Naive thymus-derived CD4-positive, alpha-beta T cell (primary cell): ENCODE data around the gene TENM4. TPM values are rescaled to one million over a fixed set of nuclear protein-coding genes. Genes with fewer than 3 reads are reported as not detected.

Experiments used
- ATAC-seq: fragments of 150-1000 bp; cut with Tn5 transposase; 2 replicates; pipeline ENCODE4 v1.10.0; 2021; ENCODE audit warnings: mild to moderate bottlenecking, moderate library complexity
- CTCF ChIA-PET: fragments of 350-600 bp; sonication (Branson Sonifier 250); formaldehyde crosslinking; loops from one replicate; lab custom pipeline; 2021; ENCODE audit warnings: antibody characterized with exemption; lab: Charles Lee
- POLR2A ChIA-PET: fragments of 350-600 bp; sonication (Branson Sonifier 250); formaldehyde crosslinking; loops from one replicate; lab custom pipeline; 2021; ENCODE audit warnings: antibody characterized with exemption, inconsistent platforms; lab: Charles Lee
- DNase-seq, 9 donors: peaks; one replicate each; pipeline versions ENCODE4 v3.0.0 to v3.0.0-alpha.2; 2020 to 2022; ENCODE audit warnings: mixed read lengths in 1 of 9
- H3K27ac ChIP-seq: one replicate; pipeline ENCODE4 v1.7.0; 2013; ENCODE audit warnings: mild to moderate bottlenecking, low read depth, low read length, moderate library complexity
- H3K27me3 ChIP-seq, 2 donors: one replicate each; pipeline ENCODE4 v1.7.0; 2013; ENCODE audit warnings: low read length in 2 of 2, mild to moderate bottlenecking in 2 of 2, moderate library complexity in 2 of 2; ENCODE audit not compliant: control insufficient read depth in 2 of 2, insufficient read depth in 2 of 2
- H3K36me3 ChIP-seq, 3 experiments: 1 replicate in 2 of 3; 2 replicates in 1 of 3; pipeline ENCODE4 v1.7.0; 2013; ENCODE audit warnings: low read length in 3 of 3, mild to moderate bottlenecking in 3 of 3, moderate library complexity in 1 of 3; ENCODE audit not compliant: insufficient read depth in 3 of 3, control insufficient read depth in 2 of 3
- H3K4me1 ChIP-seq, 2 donors: one replicate each; pipeline ENCODE4 v1.7.0; 2013; ENCODE audit warnings: low read length in 2 of 2, mild to moderate bottlenecking in 2 of 2, moderate library complexity in 1 of 2; ENCODE audit not compliant: control insufficient read depth in 2 of 2, insufficient read depth in 2 of 2
- H3K4me3 ChIP-seq: 2 replicates; pipeline ENCODE4 v1.7.0; 2013; ENCODE audit warnings: mild to moderate bottlenecking, low read length
- H3K9me3 ChIP-seq, 3 experiments: 1 replicate in 2 of 3; 2 replicates in 1 of 3; pipeline ENCODE4 v1.7.0; 2013; ENCODE audit warnings: low read length in 3 of 3; ENCODE audit not compliant: control insufficient read depth in 2 of 3
- H3K27ac Mint-ChIP-seq, 9 donors: one replicate each; pipeline ENCODE4 v1.8.0; 2020 to 2022; ENCODE audit warnings: mixed read lengths in 9 of 9, mild to moderate bottlenecking in 8 of 9, moderate library complexity in 5 of 9, inconsistent platforms in 2 of 9
- H3K27me3 Mint-ChIP-seq, 5 donors: one replicate each; pipeline ENCODE4 v1.8.0; 2021 to 2022; ENCODE audit warnings: mixed read lengths in 5 of 5, mild to moderate bottlenecking in 1 of 5
- H3K36me3 Mint-ChIP-seq, 5 donors: one replicate each; pipeline ENCODE4 v1.8.0; 2020 to 2022; ENCODE audit warnings: mixed read lengths in 5 of 5, mild to moderate bottlenecking in 3 of 5, inconsistent platforms in 1 of 5
- H3K4me1 Mint-ChIP-seq, 7 donors: one replicate each; pipeline ENCODE4 v1.8.0; 2020 to 2022; ENCODE audit warnings: mixed read lengths in 7 of 7, mild to moderate bottlenecking in 3 of 7, inconsistent platforms in 1 of 7
- H3K4me3 Mint-ChIP-seq, 10 donors: one replicate each; pipeline ENCODE4 v1.8.0; 2020 to 2022; ENCODE audit warnings: mild to moderate bottlenecking in 10 of 10, mixed read lengths in 10 of 10, moderate library complexity in 6 of 10, inconsistent platforms in 2 of 10
- H3K9me3 Mint-ChIP-seq, 11 donors: one replicate each; pipeline ENCODE4 v1.8.0; 2020 to 2022; ENCODE audit warnings: mixed read lengths in 11 of 11, mild to moderate bottlenecking in 4 of 11, inconsistent platforms in 1 of 11, moderate library complexity in 1 of 11
- intact Hi-C, 2 donors: fragments of 100-400 bp; cut with micrococcal nuclease; formaldehyde crosslinking; loops; one replicate each; pipeline ENCODE4 v1.15.1; 2023
- polyA plus RNA-seq, 2 donors: library from polyadenylated mRNA; unstranded; fragments of 300-500 nt; fragmentation: Illumina TruSeq; gene quantifications; one replicate each; pipeline ENCODE4 v1.2.3, GENCODE V29; 2021
- total RNA-seq, 6 experiments: library from RNA in 5 of 6; stranded (reverse) in 5 of 6; gene quantifications; 1 replicate in 5 of 6; 2 replicates in 1 of 6; pipeline ENCODE4 v1.2.3 and lab custom pipeline; 2021 to 2026

TENM4 gene
- total and polyA plus RNA-seq, 7 experiments from 2014 or later: 0.32 to 0.47 TPM; not detected in 5

- ATAC-seq: no peak
- Mint-ChIP-seq H3K4me3 (no peak overlapping the region), H3K9me3 (peaks cover 0 to 13% (median 0%) of the 10 kb centered on the region in 11 donors), H3K4me1 (no peaks in the 10 kb centered on the region), H3K27ac (no peak overlapping the region), H3K36me3 (peaks cover 0 to 4% (median 0%) of the 10 kb centered on the region in 5 donors), H3K27me3 (peaks cover 0 to 15% (median 7%) of the 10 kb centered on the region in 5 donors)
- Histone ChIP-seq H3K9me3 (no peaks in the 10 kb centered on the region), H3K4me1 (no peaks in the 10 kb centered on the region), H3K36me3 (no peaks in the 10 kb centered on the region), H3K4me3 (no peak overlapping the region), H3K27me3 (no peaks in the 10 kb centered on the region), H3K27ac (no peak overlapping the region)
- ChIA-PET POLR2A (no interaction called here), CTCF (no interaction called here)
- no peak for DNase-seq
- intact Hi-C loops: no loop called here
Observed at GRCh38 chr11:79374727-79375126, 66.1 kb downstream of the TENM4 start.

GRCh38 chr11:79371724-79372123 is 69.1 kb downstream of the TENM4 start:
- Mint-ChIP-seq H3K9me3 (peaks cover 0 to 13% (median 0%) of the 10 kb centered on the region in 11 donors), H3K27ac (no peak overlapping the region)
- H3K4me3 ChIP-seq: no peak overlapping the region

GRCh38 chr11:79371152-79371551 is 69.7 kb downstream of the TENM4 start:
- ATAC-seq: no peak
- Histone ChIP-seq H3K36me3 (no peaks in the 10 kb centered on the region), H3K27me3 (no peaks in the 10 kb centered on the region), H3K4me3 (no peak overlapping the region), H3K9me3 (no peaks in the 10 kb centered on the region), H3K4me1 (no peaks in the 10 kb centered on the region), H3K27ac (no peak overlapping the region)
- intact Hi-C loops: no loop called here
- CTCF ChIA-PET: no interaction called here
- Mint-ChIP-seq H3K9me3 (peaks cover 0 to 13% (median 0%) of the 10 kb centered on the region in 11 donors), H3K36me3 (peaks cover 0 to 4% (median 0%) of the 10 kb centered on the region in 5 donors), H3K27me3 (peaks cover 0 to 17% (median 9%) of the 10 kb centered on the region in 5 donors), H3K27ac (no peak overlapping the region), H3K4me1 (no peaks in the 10 kb centered on the region), H3K4me3 (no peak overlapping the region)
- POLR2A ChIA-PET: no interaction called here
- DNase-seq: no peak

More at GRCh38 chr11:79371724-79372123, 69.1 kb downstream of the TENM4 start:
- Histone ChIP-seq H3K4me1 (no peaks in the 10 kb centered on the region), H3K27me3 (no peaks in the 10 kb centered on the region), H3K27ac (no peak overlapping the region), H3K36me3 (no peaks in the 10 kb centered on the region), H3K9me3 (no peaks in the 10 kb centered on the region)
- ATAC-seq: no peak
- Mint-ChIP-seq H3K27me3 (peaks cover 0 to 17% (median 11%) of the 10 kb centered on the region in 5 donors), H3K36me3 (peaks cover 0 to 4% (median 0%) of the 10 kb centered on the region in 5 donors), H3K4me1 (no peaks in the 10 kb centered on the region), H3K4me3 (no peak overlapping the region)
- CTCF ChIA-PET: no interaction called here
- no peak for DNase-seq
- POLR2A ChIA-PET: no interaction called here
- intact Hi-C loops: no loop called here

- POLR2A ChIA-PET: no interaction called here
- Histone ChIP-seq H3K27me3 (no peaks in the 10 kb centered on the region), H3K36me3 (no peaks in the 10 kb centered on the region), H3K4me3 (no peak overlapping the region), H3K9me3 (no peaks in the 10 kb centered on the region), H3K27ac (no peak overlapping the region), H3K4me1 (no peaks in the 10 kb centered on the region)
- no peak overlapping the region for H3K4me3 Mint-ChIP-seq
- no peak for ATAC-seq
- DNase-seq: no peak
- H3K27me3 Mint-ChIP-seq: peaks cover 0 to 17% (median 9%) of the 10 kb centered on the region in 5 donors
- CTCF ChIA-PET: no interaction called here
- H3K27ac Mint-ChIP-seq: no peak overlapping the region
- H3K36me3 Mint-ChIP-seq: peaks cover 0 to 4% (median 0%) of the 10 kb centered on the region in 5 donors
- H3K9me3 Mint-ChIP-seq: peaks cover 0 to 13% (median 0%) of the 10 kb centered on the region in 11 donors
- intact Hi-C loops: no loop called here
- no peaks in the 10 kb centered on the region for H3K4me1 Mint-ChIP-seq
Observed at GRCh38 chr11:79369055-79369454, 71.8 kb downstream of the TENM4 start.

GRCh38 chr11:79367844-79368243 is 73.0 kb downstream of the TENM4 start:
- Mint-ChIP-seq H3K36me3 (peaks cover 0 to under 1% (median 0%) of the 10 kb centered on the region in 5 donors), H3K27me3 (peaks cover 0 to 21% (median 7%) of the 10 kb centered on the region in 5 donors), H3K4me3 (no peak overlapping the region), H3K9me3 (peaks cover 0 to 8% (median 0%) of the 10 kb centered on the region in 11 donors), H3K27ac (no peak overlapping the region), H3K4me1 (no peaks in the 10 kb centered on the region)
- ATAC-seq: no peak
- H3K36me3 ChIP-seq: no peaks in the 10 kb centered on the region
- H3K9me3 ChIP-seq: no peaks in the 10 kb centered on the region
- intact Hi-C loops: no loop called here
- H3K4me1 ChIP-seq: no peaks in the 10 kb centered on the region
- no peak overlapping the region for H3K4me3 ChIP-seq
- no peak for DNase-seq
- no peaks in the 10 kb centered on the region for H3K27me3 ChIP-seq
- ChIA-PET CTCF (no interaction called here), POLR2A (no interaction called here)
- H3K27ac ChIP-seq: no peak overlapping the region

GRCh38 chr11:79366218-79366617 is 74.6 kb downstream of the TENM4 start:
- intact Hi-C loops: no loop called here
- peaks cover 0 to 21% (median 12%) of the 10 kb centered on the region in 5 donors for H3K27me3 Mint-ChIP-seq
- no peaks in the 10 kb centered on the region for H3K36me3 Mint-ChIP-seq
- no peaks in the 10 kb centered on the region for H3K4me1 Mint-ChIP-seq
- no peak overlapping the region for H3K4me3 Mint-ChIP-seq
- no peak for ATAC-seq
- no peak overlapping the region for H3K4me3 ChIP-seq
- H3K4me1 ChIP-seq: no peaks in the 10 kb centered on the region
- no peak overlapping the region for H3K27ac ChIP-seq
- no peak overlapping the region for H3K27ac Mint-ChIP-seq
- H3K9me3 ChIP-seq: no peaks in the 10 kb centered on the region
- ChIA-PET POLR2A (no interaction called here), CTCF (no interaction called here)
- DNase-seq: no peak
- peaks cover 0 to 4% (median 0%) of the 10 kb centered on the region in 11 donors for H3K9me3 Mint-ChIP-seq
- no peaks in the 10 kb centered on the region for H3K27me3 ChIP-seq
- no peaks in the 10 kb centered on the region for H3K36me3 ChIP-seq

- Mint-ChIP-seq H3K36me3 (no peaks in the 10 kb centered on the region), H3K9me3 (peaks cover 0 to 2% (median 0%) of the 10 kb centered on the region in 11 donors), H3K27ac (no peak overlapping the region), H3K4me3 (no peak overlapping the region), H3K4me1 (no peaks in the 10 kb centered on the region), H3K27me3 (peaks cover 0 to 12% (median 4%) of the 10 kb centered on the region in 5 donors)
- Histone ChIP-seq H3K27me3 (no peaks in the 10 kb centered on the region), H3K27ac (no peak overlapping the region), H3K9me3 (no peaks in the 10 kb centered on the region), H3K36me3 (no peaks in the 10 kb centered on the region), H3K4me1 (no peaks in the 10 kb centered on the region), H3K4me3 (no peak overlapping the region)
- DNase-seq (no peak), ATAC-seq (no peak)
- intact Hi-C loops: no loop called here
- CTCF ChIA-PET: no interaction called here
- POLR2A ChIA-PET: no interaction called here
Observed at GRCh38 chr11:79363861-79364378, 76.9 kb downstream of the TENM4 start.
